WTC11 (cell line): ENCODE results near the gene PLCB2. TPM values are rescaled to one million over a fixed set of nuclear protein-coding genes. Genes with fewer than 3 reads are reported as not detected.

Experiments
- ATAC-seq: fragments of 200-7000 bp; cut with Tn5 transposase; 2 replicates; pipeline ENCODE4 v1.10.0; 2021; ENCODE audit warnings: mild to moderate bottlenecking, moderate library complexity
- CTCF ChIA-PET: fragments of 300-600 bp; sonication (Branson Sonifier 250); formaldehyde crosslinking; loops from one replicate; lab custom pipeline; 2021; ENCODE audit warnings: antibody characterized with exemption; lab: Charles Lee
- POLR2A ChIA-PET: fragments of 350-600 bp; sonication (Branson Sonifier 250); formaldehyde crosslinking; loops from one replicate; lab custom pipeline; 2021; ENCODE audit warnings: antibody characterized with exemption; lab: Charles Lee
- DNase-seq: peaks from one replicate; pipeline ENCODE4 v3.0.0; 2021; ENCODE audit warnings: low spot score
- H3K27ac Mint-ChIP-seq: 2 replicates; pipeline ENCODE4 v1.8.0; 2021; ENCODE audit warnings: mixed read lengths
- H3K27me3 Mint-ChIP-seq: 2 replicates; pipeline ENCODE4 v1.8.0; 2021; ENCODE audit warnings: low read depth, mild to moderate bottlenecking, moderate library complexity, mixed read lengths
- H3K36me3 Mint-ChIP-seq: 2 replicates; pipeline ENCODE4 v1.8.0; 2021; ENCODE audit warnings: mixed read lengths
- H3K4me1 Mint-ChIP-seq: 2 replicates; pipeline ENCODE4 v1.8.0; 2022; ENCODE audit warnings: mixed read lengths
- H3K4me3 Mint-ChIP-seq: 2 replicates; pipeline ENCODE4 v1.8.0; 2021; ENCODE audit warnings: mild to moderate bottlenecking, moderate library complexity, mixed read lengths
- H3K9me3 Mint-ChIP-seq: 2 replicates; pipeline ENCODE4 v1.8.0; 2021; ENCODE audit warnings: mixed read lengths
- CREM ChIP-seq: sonication (generic); formaldehyde crosslinking; IDR thresholded peaks from 2 replicates; pipeline ENCODE4 v1.8.1; 2022; ENCODE audit warnings: mild to moderate bottlenecking, missing genetic modification reagents, moderate library complexity
- IRF2 ChIP-seq: sonication (generic); formaldehyde crosslinking; IDR thresholded peaks from 2 replicates; pipeline ENCODE4 v1.8.0; 2022; ENCODE audit warnings: low read depth, missing genetic modification reagents, borderline replicate concordance
- MXD4 ChIP-seq: fragments of 250-450 bp; sonication (Bioruptor Pico); IDR thresholded peaks from 2 replicates; pipeline ENCODE4 v1.8.0; 2021; ENCODE audit warnings: mild to moderate bottlenecking, moderate library complexity, borderline replicate concordance
- NR2C2 ChIP-seq: sonication (generic); formaldehyde crosslinking; IDR thresholded peaks from 2 replicates; pipeline ENCODE4 v1.8.0; 2022; ENCODE audit warnings: mild to moderate bottlenecking, missing genetic modification reagents
- NR3C1 ChIP-seq: sonication (generic); formaldehyde crosslinking; conservative IDR thresholded peaks from 2 replicates; pipeline ENCODE4 v1.8.1; 2023; ENCODE audit warnings: low read depth, mild to moderate bottlenecking, missing genetic modification reagents
- PRRX2 ChIP-seq: fragments of 250-450 bp; sonication (Bioruptor Pico); IDR thresholded peaks from 2 replicates; pipeline ENCODE4 v1.8.0; 2021; ENCODE audit warnings: mild to moderate bottlenecking
- RELA ChIP-seq: sonication (generic); formaldehyde crosslinking; IDR thresholded peaks from 2 replicates; pipeline ENCODE4 v1.8.1; 2022; ENCODE audit warnings: missing genetic modification reagents, mild to moderate bottlenecking, borderline replicate concordance
- SP1 ChIP-seq: sonication (generic); formaldehyde crosslinking; conservative IDR thresholded peaks from 2 replicates; pipeline ENCODE4 v1.8.1; 2022; ENCODE audit warnings: missing genetic modification reagents
- ZNF121 ChIP-seq: sonication (generic); formaldehyde crosslinking; IDR thresholded peaks from 2 replicates; pipeline ENCODE4 v1.8.0; 2023; ENCODE audit warnings: missing genetic modification reagents
- total RNA-seq: library from RNA; stranded (reverse); gene quantifications from 3 replicates; pipeline ENCODE4 v1.2.3, GENCODE V29; 2021
- TF ChIP-seq, protein P1 (sequence below): sonication (generic); formaldehyde crosslinking; IDR thresholded peaks from 2 replicates; pipeline ENCODE4 v1.8.1; 2023; ENCODE audit warnings: mild to moderate bottlenecking, missing genetic modification reagents, moderate library complexity
- TF ChIP-seq, protein P2 (sequence below): fragments of 250-450 bp; sonication (Bioruptor Pico); conservative IDR thresholded peaks from 2 replicates; pipeline ENCODE4 v1.9.0; 2021; ENCODE audit warnings: mild to moderate bottlenecking
- TF ChIP-seq, protein P3 (sequence below): fragments of 250-450 bp; sonication (Bioruptor Pico); IDR thresholded peaks from 2 replicates; pipeline ENCODE4 v1.9.0; 2021; ENCODE audit warnings: mild to moderate bottlenecking
- TF ChIP-seq, protein P4 (sequence below): sonication (generic); formaldehyde crosslinking; IDR thresholded peaks from 2 replicates; pipeline ENCODE4 v1.8.1; 2023; ENCODE audit warnings: mild to moderate bottlenecking, missing genetic modification reagents
- TF ChIP-seq, protein P5 (sequence below): sonication (generic); formaldehyde crosslinking; IDR thresholded peaks from 2 replicates; pipeline ENCODE4 v1.8.1; 2023; ENCODE audit warnings: mild to moderate bottlenecking, moderate library complexity, missing genetic modification reagents
- TF ChIP-seq, protein P6 (sequence below): sonication (generic); formaldehyde crosslinking; IDR thresholded peaks from 2 replicates; pipeline ENCODE4 v1.8.1; 2022; ENCODE audit warnings: missing genetic modification reagents, borderline replicate concordance
- TF ChIP-seq, protein P7 (sequence below): sonication (generic); formaldehyde crosslinking; conservative IDR thresholded peaks from 2 replicates; pipeline ENCODE4 v1.8.1; 2022; ENCODE audit warnings: mild to moderate bottlenecking, missing genetic modification reagents
- TF ChIP-seq, protein P8 (sequence below): fragments of 200-600 bp; IDR thresholded peaks from 2 replicates; pipeline ENCODE4 v1.8.0; 2022; ENCODE audit warnings: antibody characterized with exemption

Gene PLCB2
- total RNA-seq, 1 experiment from 2014 or later, result 15.2 TPM

DNA sequence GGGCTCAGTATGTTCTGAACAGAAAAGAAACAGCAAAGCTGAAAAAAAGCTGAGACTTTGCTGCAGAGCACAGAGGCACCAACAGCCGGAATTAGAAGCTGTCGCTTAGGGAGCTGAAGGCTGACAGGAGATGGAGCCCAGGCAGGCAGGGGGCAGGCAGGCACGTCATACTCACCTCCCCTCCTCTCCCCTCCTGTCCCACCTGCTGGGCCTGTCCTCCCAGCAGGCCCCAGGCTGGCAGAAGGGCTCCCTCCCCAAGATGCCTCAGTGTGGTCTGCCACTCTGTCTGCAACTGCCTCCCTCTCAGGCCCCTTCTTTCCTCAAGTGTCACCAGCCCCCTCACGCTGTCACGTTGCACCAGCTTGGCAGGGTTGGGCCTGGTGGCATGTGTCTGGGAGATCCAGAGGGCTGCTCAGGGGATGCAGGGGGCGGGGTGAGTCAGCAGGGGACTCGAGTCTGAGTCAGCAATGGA is 21.6 kb downstream of the PLCB2 start:
- ATAC-seq (no peak), DNase-seq (no peak)
- Mint-ChIP-seq H3K27ac (no peak overlapping the region), H3K4me1 (peaks cover 32% of the 10 kb centered on the region), H3K36me3 (no peaks in the 10 kb centered on the region), H3K27me3 (peaks cover 61% of the 10 kb centered on the region), H3K9me3 (no peaks in the 10 kb centered on the region), H3K4me3 (no peak overlapping the region)
- TF ChIP-seq ZNF121 (CRISPR knock-in tag), result no peak
- TF ChIP-seq, protein P1, sequence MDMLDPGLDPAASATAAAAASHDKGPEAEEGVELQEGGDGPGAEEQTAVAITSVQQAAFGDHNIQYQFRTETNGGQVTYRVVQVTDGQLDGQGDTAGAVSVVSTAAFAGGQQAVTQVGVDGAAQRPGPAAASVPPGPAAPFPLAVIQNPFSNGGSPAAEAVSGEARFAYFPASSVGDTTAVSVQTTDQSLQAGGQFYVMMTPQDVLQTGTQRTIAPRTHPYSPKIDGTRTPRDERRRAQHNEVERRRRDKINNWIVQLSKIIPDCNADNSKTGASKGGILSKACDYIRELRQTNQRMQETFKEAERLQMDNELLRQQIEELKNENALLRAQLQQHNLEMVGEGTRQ (CRISPR knock-in tag), result no peak
- TF ChIP-seq, protein P2, sequence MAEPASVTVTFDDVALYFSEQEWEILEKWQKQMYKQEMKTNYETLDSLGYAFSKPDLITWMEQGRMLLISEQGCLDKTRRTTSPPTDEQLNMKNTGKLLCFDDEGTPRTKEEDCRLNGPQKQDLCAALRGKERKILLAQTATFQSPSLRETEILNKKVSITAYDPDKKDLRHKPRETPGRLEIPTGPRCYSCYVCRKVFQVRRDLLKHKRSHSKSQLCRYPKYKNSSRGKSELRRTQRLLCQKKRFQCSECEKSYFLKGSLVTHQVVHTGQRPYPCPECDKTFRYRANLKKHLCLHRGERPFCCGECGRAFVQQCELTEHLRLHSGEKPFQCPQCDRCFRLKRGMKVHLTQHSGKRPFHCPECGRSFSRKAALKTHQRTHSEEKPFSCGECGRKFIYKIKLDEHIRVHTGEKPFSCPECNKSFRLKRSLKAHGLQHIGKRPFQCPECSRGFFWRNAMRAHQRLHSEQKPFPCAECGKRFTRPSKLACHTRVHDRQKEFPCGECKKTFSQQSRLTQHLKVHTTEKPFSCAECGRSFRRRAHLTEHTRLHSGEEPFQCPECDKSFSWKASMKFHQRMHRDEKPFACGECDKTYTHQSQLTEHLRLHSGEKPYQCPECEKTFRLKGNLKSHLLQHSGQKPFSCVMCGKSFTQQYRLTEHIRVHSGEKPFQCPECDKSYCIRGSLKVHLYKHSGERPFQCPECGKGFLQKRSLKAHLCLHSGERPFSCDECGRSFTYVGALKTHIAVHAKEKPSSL, result no peak
- TF ChIP-seq NR3C1, result no peak
- TF ChIP-seq RELA (CRISPR knock-in tag), result no peak
- TF ChIP-seq, protein P3, sequence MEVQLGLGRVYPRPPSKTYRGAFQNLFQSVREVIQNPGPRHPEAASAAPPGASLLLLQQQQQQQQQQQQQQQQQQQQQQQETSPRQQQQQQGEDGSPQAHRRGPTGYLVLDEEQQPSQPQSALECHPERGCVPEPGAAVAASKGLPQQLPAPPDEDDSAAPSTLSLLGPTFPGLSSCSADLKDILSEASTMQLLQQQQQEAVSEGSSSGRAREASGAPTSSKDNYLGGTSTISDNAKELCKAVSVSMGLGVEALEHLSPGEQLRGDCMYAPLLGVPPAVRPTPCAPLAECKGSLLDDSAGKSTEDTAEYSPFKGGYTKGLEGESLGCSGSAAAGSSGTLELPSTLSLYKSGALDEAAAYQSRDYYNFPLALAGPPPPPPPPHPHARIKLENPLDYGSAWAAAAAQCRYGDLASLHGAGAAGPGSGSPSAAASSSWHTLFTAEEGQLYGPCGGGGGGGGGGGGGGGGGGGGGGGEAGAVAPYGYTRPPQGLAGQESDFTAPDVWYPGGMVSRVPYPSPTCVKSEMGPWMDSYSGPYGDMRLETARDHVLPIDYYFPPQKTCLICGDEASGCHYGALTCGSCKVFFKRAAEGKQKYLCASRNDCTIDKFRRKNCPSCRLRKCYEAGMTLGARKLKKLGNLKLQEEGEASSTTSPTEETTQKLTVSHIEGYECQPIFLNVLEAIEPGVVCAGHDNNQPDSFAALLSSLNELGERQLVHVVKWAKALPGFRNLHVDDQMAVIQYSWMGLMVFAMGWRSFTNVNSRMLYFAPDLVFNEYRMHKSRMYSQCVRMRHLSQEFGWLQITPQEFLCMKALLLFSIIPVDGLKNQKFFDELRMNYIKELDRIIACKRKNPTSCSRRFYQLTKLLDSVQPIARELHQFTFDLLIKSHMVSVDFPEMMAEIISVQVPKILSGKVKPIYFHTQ (CRISPR knock-in tag), result no peak
- TF ChIP-seq, protein P4, sequence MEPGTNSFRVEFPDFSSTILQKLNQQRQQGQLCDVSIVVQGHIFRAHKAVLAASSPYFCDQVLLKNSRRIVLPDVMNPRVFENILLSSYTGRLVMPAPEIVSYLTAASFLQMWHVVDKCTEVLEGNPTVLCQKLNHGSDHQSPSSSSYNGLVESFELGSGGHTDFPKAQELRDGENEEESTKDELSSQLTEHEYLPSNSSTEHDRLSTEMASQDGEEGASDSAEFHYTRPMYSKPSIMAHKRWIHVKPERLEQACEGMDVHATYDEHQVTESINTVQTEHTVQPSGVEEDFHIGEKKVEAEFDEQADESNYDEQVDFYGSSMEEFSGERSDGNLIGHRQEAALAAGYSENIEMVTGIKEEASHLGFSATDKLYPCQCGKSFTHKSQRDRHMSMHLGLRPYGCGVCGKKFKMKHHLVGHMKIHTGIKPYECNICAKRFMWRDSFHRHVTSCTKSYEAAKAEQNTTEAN (CRISPR knock-in tag), result no peak
- no peak for TF ChIP-seq NR2C2 (CRISPR knock-in tag)
- no peak for TF ChIP-seq MXD4
- TF ChIP-seq, protein P5, sequence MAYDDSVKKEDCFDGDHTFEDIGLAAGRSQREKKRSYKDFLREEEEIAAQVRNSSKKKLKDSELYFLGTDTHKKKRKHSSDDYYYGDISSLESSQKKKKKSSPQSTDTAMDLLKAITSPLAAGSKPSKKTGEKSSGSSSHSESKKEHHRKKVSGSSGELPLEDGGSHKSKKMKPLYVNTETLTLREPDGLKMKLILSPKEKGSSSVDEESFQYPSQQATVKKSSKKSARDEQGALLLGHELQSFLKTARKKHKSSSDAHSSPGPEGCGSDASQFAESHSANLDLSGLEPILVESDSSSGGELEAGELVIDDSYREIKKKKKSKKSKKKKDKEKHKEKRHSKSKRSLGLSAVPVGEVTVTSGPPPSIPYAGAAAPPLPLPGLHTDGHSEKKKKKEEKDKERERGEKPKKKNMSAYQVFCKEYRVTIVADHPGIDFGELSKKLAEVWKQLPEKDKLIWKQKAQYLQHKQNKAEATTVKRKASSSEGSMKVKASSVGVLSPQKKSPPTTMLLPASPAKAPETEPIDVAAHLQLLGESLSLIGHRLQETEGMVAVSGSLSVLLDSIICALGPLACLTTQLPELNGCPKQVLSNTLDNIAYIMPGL (CRISPR knock-in tag), result no peak
- TF ChIP-seq, protein P6, sequence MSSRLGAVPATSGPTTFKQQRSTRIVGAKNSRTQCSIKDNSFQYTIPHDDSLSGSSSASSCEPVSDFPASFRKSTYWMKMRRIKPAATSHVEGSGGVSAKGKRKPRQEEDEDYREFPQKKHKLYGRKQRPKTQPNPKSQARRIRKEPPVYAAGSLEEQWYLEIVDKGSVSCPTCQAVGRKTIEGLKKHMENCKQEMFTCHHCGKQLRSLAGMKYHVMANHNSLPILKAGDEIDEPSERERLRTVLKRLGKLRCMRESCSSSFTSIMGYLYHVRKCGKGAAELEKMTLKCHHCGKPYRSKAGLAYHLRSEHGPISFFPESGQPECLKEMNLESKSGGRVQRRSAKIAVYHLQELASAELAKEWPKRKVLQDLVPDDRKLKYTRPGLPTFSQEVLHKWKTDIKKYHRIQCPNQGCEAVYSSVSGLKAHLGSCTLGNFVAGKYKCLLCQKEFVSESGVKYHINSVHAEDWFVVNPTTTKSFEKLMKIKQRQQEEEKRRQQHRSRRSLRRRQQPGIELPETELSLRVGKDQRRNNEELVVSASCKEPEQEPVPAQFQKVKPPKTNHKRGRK, result no peak
- TF ChIP-seq, protein P7, sequence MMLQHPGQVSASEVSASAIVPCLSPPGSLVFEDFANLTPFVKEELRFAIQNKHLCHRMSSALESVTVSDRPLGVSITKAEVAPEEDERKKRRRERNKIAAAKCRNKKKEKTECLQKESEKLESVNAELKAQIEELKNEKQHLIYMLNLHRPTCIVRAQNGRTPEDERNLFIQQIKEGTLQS (CRISPR knock-in tag), result no peak
- TF ChIP-seq PRRX2 (CRISPR knock-in tag), result no peak
- TF ChIP-seq CREM (CRISPR knock-in tag), result no peak
- no peak for TF ChIP-seq IRF2
- TF ChIP-seq SP1 (CRISPR knock-in tag), result no peak
- TF ChIP-seq, protein P8, sequence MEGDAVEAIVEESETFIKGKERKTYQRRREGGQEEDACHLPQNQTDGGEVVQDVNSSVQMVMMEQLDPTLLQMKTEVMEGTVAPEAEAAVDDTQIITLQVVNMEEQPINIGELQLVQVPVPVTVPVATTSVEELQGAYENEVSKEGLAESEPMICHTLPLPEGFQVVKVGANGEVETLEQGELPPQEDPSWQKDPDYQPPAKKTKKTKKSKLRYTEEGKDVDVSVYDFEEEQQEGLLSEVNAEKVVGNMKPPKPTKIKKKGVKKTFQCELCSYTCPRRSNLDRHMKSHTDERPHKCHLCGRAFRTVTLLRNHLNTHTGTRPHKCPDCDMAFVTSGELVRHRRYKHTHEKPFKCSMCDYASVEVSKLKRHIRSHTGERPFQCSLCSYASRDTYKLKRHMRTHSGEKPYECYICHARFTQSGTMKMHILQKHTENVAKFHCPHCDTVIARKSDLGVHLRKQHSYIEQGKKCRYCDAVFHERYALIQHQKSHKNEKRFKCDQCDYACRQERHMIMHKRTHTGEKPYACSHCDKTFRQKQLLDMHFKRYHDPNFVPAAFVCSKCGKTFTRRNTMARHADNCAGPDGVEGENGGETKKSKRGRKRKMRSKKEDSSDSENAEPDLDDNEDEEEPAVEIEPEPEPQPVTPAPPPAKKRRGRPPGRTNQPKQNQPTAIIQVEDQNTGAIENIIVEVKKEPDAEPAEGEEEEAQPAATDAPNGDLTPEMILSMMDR, result no peak
- CTCF ChIA-PET, result interaction anchor here (1.0 to 13.0 kb wide), 9 partner anchors 11 to 256 kb away, joined by 3 to 341 read pairs (median 5); partner anchors contain the start of gene PLCB2
- POLR2A ChIA-PET, result interaction anchor here (1.3 kb wide), 2 partner anchors 15 to 21 kb away, joined by 3 to 4 read pairs; partner anchors contain the start of gene PLCB2
